Measurements from ENCODE around the gene ZNF136.

DNA sequence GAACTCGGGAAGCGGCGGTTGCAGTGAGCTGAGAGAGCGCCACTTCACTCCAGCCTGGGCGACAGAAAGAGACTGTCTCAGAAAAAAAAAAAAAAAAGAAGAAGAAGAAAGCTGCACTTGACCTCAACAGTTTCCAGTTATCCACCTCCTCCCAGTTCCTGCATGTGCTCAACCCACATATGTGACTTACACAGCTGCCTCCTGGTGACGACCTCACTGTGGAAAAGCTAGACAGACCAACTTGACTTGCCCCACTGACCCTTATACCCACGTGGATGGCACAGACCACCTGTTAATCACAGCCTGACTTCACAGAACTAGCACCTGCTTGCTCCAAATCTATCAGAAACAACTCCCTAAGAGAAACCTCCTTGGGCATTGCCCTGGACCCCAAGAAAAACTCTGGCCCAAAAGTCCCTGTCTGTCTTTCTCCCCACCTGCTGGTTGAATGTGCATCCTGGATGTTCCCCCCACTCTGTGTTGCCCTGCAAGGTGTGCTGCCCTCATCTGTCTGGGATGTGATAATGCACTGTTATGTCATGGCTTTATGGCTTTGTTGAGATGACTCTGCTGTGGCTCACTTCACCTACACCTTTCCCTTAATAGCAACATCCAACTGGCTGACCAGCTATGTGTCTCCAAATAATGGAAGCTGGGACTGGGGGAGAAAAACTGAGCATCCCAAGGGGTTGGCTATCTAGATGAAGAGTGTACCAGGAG is 25.5 kb upstream of the ZNF136 start:
- TF ChIP-seq POLR2AphosphoS5 (IDR thresholded peaks at IDR 0.05), result no peak
- TF ChIP-seq POLR2A (IDR thresholded peaks at IDR 0.05), result no peak
- TF ChIP-seq, protein P1, sequence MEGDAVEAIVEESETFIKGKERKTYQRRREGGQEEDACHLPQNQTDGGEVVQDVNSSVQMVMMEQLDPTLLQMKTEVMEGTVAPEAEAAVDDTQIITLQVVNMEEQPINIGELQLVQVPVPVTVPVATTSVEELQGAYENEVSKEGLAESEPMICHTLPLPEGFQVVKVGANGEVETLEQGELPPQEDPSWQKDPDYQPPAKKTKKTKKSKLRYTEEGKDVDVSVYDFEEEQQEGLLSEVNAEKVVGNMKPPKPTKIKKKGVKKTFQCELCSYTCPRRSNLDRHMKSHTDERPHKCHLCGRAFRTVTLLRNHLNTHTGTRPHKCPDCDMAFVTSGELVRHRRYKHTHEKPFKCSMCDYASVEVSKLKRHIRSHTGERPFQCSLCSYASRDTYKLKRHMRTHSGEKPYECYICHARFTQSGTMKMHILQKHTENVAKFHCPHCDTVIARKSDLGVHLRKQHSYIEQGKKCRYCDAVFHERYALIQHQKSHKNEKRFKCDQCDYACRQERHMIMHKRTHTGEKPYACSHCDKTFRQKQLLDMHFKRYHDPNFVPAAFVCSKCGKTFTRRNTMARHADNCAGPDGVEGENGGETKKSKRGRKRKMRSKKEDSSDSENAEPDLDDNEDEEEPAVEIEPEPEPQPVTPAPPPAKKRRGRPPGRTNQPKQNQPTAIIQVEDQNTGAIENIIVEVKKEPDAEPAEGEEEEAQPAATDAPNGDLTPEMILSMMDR (IDR thresholded peaks at IDR 0.05), result no peak

Data from breast epithelium (tissue), 3 donors.